Fibroblast of pulmonary artery (primary cell): ENCODE measurements around the gene FNDC7.
"Not testable (repeated sequence)": the region's sequence is repeated elsewhere in the genome, so short reads cannot be mapped to it uniquely, and the experiment has no call there.

Source experiments
- DNase-seq: peaks from one replicate; pipeline ENCODE4 v3.0.0-alpha.2; 2010; ENCODE audit warnings: low read depth
- H3K4me3 ChIP-seq: replicated peaks from 2 replicates; pipeline ENCODE4 v1.5.1; 2011; ENCODE audit warnings: low read depth, mild to moderate bottlenecking, control low read depth, low read length, moderate library complexity
- TF ChIP-seq, protein P1 (sequence below): IDR thresholded peaks from 2 replicates; pipeline ENCODE4 v1.5.1; 2011; ENCODE audit warnings: mild to moderate bottlenecking, control low read depth, low read length, inconsistent platforms; ENCODE audit errors: missing control alignments

Gene FNDC7, protein sequence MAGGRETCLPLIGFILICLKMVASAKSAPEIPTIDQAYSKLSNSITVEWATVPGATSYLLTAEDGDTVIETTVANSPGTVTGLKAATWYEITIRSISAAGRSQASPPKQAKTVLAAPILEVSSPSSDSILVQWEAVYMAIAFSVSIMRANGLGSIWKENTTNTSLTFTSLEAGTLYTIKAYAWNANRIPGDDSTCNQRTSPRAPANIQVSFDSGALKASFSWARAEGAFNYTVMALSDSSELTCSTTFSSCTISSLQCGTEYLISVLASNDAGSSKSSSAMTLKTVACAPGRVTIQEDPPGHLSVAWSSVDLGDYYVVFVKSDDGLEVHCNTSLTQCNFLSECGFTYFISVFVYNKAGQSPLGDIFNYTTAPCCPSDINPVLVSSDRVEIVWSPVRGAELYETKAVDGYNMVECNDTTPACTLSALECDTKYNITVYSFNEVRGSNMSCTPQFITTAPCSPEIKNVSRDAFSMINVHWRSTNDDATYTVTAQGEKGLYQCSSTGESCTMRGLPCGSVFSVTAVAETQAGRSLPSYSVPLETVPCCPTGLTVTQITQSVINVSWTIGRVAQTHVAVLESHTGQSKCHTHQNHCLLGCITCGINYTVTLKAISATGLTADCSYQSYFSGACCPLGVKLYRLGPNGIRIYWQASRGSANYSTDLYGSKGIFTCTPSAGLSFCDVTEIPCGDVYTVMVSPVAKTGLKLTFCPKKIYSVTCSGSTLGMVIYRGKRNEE

DNA sequence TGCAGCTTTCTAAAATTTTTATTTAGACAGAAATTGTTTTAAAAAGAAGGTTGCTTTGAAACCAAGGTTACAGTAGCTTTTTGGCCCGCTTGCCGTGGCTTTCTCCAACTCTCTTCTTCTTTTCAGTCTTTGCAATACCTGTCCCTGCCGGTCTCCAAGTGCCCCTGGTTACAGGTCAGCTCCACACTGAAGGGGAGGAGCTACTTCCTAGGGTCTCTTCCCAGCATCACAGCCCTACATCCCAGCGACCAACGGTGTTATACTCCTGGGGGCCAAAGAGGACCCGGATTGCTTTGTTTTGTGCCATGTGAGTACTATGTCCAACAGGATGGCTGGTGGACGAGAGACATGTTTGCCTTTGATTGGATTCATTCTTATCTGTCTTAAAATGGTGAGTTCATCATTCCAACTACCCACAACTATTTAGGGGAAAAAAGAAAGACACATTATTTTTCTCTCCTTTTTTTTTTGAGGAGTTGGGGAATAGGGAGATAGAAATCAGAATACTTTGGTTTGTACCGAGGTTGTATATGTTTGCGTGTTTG, at the start of gene FNDC7:
Gene FNDC7 (plus strand): TSS at position 303 of the 545 bp plus-strand sequence. CDS start 26 bp downstream, at position 329.
- no peak within 1 kb of the TSS for H3K4me3 ChIP-seq
- DNase-seq, result no peak
- TF ChIP-seq, protein P1, sequence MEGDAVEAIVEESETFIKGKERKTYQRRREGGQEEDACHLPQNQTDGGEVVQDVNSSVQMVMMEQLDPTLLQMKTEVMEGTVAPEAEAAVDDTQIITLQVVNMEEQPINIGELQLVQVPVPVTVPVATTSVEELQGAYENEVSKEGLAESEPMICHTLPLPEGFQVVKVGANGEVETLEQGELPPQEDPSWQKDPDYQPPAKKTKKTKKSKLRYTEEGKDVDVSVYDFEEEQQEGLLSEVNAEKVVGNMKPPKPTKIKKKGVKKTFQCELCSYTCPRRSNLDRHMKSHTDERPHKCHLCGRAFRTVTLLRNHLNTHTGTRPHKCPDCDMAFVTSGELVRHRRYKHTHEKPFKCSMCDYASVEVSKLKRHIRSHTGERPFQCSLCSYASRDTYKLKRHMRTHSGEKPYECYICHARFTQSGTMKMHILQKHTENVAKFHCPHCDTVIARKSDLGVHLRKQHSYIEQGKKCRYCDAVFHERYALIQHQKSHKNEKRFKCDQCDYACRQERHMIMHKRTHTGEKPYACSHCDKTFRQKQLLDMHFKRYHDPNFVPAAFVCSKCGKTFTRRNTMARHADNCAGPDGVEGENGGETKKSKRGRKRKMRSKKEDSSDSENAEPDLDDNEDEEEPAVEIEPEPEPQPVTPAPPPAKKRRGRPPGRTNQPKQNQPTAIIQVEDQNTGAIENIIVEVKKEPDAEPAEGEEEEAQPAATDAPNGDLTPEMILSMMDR, result no peak

DNA sequence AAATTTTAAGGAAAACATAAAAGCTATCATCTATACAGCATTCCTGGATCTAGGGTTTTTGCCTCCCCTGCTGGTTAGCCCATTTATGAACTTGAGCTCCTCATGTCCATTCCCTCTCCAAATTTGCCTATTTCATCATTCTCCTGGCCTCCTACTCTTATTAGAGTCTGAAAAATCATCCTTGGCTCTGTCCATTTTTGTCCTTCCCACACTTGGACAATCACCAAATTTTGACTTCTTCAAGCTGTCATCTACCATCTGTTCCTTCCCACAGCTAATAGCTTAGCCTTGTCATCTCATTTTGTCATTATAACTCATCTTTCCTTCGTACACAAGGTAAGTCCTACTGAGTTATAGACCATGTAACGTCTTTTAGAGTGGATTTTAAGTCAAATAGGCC, 49.6 kb upstream of the FNDC7 start:
- peak; percentile 15 for DNase-seq
- TF ChIP-seq, protein P1, result no peak
- H3K4me3 ChIP-seq, result no peak overlapping the region

DNA sequence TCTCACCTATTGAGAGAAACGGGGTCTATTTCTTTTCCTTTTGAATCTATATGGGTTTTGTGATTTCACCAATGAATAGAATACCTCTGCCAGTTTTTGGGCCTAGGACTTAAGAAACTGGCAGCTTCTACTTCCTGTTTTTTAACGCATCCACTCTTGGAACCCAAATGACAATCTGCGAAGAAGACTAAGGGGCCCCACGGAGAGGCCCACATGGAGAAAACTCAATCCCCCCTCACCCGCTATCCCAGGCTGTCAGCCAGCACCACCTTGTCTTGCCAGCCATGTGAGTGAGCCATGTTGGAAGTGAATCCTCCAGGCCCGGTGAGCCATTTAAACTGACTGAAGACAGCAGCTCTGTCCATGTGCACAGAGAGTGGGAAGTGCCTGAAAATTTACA, 48.2 kb upstream of the FNDC7 start:
- no peak overlapping the region for H3K4me3 ChIP-seq
- DNase-seq, result no peak
- TF ChIP-seq, protein P1, result no peak

DNA sequence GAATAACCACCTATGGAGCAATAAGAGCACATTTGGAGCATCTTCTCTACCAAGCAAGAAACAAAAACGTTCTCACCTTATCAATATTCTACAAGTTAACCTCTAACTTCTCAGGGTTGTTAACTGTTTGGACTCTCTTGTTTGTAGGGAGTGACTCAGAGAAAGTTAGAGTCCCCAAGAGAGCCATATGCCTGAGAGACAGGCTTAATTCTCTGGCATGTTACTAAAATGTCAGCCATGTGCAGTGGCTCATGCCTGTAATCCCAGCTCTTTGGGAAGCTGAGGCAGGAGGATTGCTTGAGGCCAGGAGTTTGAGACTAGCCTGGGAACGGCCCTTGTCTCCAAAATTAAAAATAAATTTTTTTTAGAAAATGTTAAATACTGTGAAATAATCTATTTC, 47.6 kb upstream of the FNDC7 start:
- TF ChIP-seq, protein P1, result no peak
- no peak for DNase-seq
- H3K4me3 ChIP-seq, result no peak overlapping the region

DNA sequence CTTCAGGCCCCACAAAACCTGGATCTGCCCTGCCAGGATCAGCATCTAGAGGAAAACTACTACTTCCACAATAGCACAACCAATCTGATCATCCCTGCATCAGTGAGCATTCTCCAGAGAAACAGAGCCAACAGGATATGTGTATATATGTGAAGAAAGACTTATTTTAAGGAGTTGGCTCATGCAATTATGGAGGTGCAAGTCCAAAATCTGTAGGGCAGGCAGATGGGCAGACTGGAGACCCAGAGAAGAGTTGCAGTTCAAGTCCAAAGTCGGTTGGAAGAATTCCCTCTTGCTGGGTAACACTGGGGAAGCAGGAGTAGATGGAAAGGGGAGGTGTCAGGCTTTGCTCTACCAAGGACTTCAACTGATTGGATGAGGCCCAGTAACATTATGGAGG, 46.9 kb upstream of the FNDC7 start:
- no peak overlapping the region for H3K4me3 ChIP-seq
- DNase-seq, result no peak
- TF ChIP-seq, protein P1, result no peak

DNA sequence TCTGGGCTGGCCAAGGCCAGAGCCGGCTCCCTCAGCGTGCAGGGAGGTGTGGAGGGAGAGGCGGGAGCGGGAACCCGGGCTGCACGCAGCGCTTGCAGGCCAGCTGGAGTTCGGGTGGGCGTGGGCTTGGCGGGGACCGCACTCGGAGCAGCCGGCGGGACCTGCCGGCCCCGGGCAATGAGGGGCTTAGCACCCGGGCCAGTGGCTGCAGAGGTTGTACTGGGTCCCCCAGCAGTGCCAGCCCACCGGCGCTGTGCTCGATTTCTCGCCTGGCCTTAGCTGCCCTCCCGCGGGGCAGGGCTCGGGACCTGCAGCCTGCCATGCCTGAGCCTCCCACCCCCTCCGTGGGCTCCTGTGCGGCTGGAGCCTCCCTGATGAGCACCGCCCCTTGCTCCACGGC, 45.3 kb upstream of the FNDC7 start:
- not testable (repeated sequence) for H3K4me3 ChIP-seq, DNase-seq

DNA sequence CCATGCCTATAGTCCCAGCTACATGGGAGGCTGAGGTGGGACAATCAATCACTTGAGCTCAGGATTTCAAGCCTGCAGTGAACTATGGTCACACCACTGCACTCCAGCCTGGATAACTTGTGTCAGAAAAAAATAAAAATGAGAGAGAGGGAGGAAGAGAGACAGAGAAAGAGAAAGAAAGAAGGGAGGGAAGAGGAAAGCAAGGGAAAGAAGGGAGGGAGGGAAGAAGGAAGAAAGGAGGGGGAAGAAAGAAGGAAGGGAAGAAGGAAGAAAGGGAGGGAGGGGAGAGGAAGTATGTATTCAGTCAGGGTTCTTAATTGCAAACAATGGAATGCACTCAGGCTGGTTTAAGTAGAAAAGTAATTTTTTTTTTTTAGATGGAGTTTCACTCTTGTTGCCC, 43.9 kb upstream of the FNDC7 start:
- no peak for DNase-seq
- H3K4me3 ChIP-seq, result no peak overlapping the region
- TF ChIP-seq, protein P1, result no peak
